Transverse colon (tissue), 4 donors: Measurements from ENCODE around the gene DDI2. TPM values are rescaled to one million over a fixed set of nuclear protein-coding genes. Genes with fewer than 3 reads are reported as not detected.

Experiments used
- DNase-seq: peaks from one replicate; pipeline ENCODE4 v3.0.0-alpha.2; 2019
- H3K27ac ChIP-seq, 4 donors: fragments of 200-600 bp; sonication (generic); 2 replicates each; pipeline ENCODE4 v1.5.1; 2016 to 2018; ENCODE audit warnings: inconsistent platforms in 4 of 4
- H3K27me3 ChIP-seq: fragments of 200-600 bp; sonication (generic); 2 replicates; pipeline ENCODE4 v1.5.1; 2017; ENCODE audit warnings: inconsistent platforms
- H3K36me3 ChIP-seq, 4 donors: fragments of 200-600 bp; sonication (generic); 2 replicates each; pipeline ENCODE4 v1.5.1; 2017 to 2019; ENCODE audit warnings: inconsistent platforms in 4 of 4
- H3K4me1 ChIP-seq, 4 donors: fragments of 200-600 bp; sonication (generic); 2 replicates each; pipeline ENCODE4 v1.5.1; 2017 to 2020; ENCODE audit warnings: inconsistent platforms in 4 of 4
- H3K4me3 ChIP-seq, 4 donors: fragments of 200-600 bp; sonication (generic); 1 replicate in 1 of 4; 2 replicates in 3 of 4; pipeline versions ENCODE4 v1.5.1 to v1.6.1; 2017 to 2019; ENCODE audit warnings: inconsistent platforms in 4 of 4
- H3K9me3 ChIP-seq, 2 donors: fragments of 200-600 bp; sonication (generic); 2 replicates each; pipeline ENCODE4 v1.5.1; 2017 to 2019; ENCODE audit warnings: inconsistent platforms in 2 of 2
- EP300 ChIP-seq: sonication (generic); formaldehyde crosslinking; IDR thresholded peaks from one replicate; pipeline ENCODE4 v1.6.1; 2017; ENCODE audit warnings: antibody characterized with exemption, low read depth
- POLR2A ChIP-seq: fragments of 450-650 bp; IDR thresholded peaks from one replicate; pipeline ENCODE4 v1.6.1; 2016; ENCODE audit warnings: antibody characterized with exemption, mild to moderate bottlenecking, moderate library complexity
- POLR2AphosphoS5 ChIP-seq, 3 donors: sonication (generic); formaldehyde crosslinking; IDR thresholded peaks; one replicate each; pipeline ENCODE4 v1.6.1; 2016; ENCODE audit warnings: antibody characterized with exemption in 3 of 3
- WGBS, 2 donors: methylation state at CpG; one replicate each; pipeline ENCODE4 v1.1.5; 2018; ENCODE audit warnings: low coverage in 1 of 2; 5-methylcytosine and 5-hydroxymethylcytosine counted together
- in situ Hi-C, 4 donors: fragments of 200-750 bp; cut with MboI; loops; one replicate each; pipeline versions ENCODE4 v1.15.0 to v1.15.1; 2017; ENCODE audit warnings: low sequenced_read_pairs in 3 of 4, low pct_ligation_motif_present in 1 of 4, low pct_unique_long_range_greater_than_20kb in 1 of 4
- intact Hi-C: fragments of 100-400 bp; cut with DNase I; formaldehyde crosslinking; loops from one replicate; pipeline ENCODE4 v1.15.1; 2023; ENCODE audit warnings: low total_unique reads
- total RNA-seq, 4 donors: library from RNA; depleted of rRNA; stranded (reverse); fragments of >200 nt; gene quantifications; one replicate each; pipeline ENCODE4 v1.1.0, GENCODE V29; 2016
- TF ChIP-seq, protein P1 (sequence below), 5 experiments: fragments of 200-600 bp in 3 of 5; fragments of 450-650 bp in 2 of 5; sonication (generic) in 3 of 5; IDR thresholded peaks; 1 replicate in 2 of 5; 2 replicates in 3 of 5; pipeline ENCODE4 v1.5.1; 2016 to 2017; ENCODE audit warnings: antibody characterized with exemption in 5 of 5, inconsistent platforms in 3 of 5, mild to moderate bottlenecking in 2 of 5, moderate library complexity in 1 of 5

Gene DDI2
- total RNA-seq, 4 donors from 2014 or later = 28.1 to 95.4 (median 42.9) TPM

DNA sequence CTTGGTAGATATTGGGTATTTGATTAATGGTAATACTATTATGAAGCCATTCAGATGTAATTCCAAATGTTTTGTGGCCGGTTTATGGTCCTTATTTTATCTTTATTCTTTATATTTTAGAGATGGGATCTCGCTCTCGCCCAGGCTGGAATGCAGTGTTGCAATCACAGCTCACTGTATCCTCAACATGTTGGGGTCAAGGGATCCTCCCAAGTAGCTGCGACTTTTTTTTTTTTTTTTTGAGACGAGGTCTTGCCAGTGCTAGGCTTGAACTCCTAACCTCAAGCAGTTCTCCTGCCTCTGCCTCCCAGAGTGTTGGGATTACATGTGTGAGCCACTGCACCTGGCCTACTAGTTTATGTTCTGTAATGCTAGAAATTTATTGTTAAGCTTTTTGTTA lies 4.7 kb downstream of the DDI2 start:
- Histone ChIP-seq H3K4me3 (no peak overlapping the region), H3K36me3 (peaks cover 0 to 4% (median 2%) of the 10 kb centered on the region in 4 donors), H3K4me1 (peaks cover 25 to 74% (median 38%) of the 10 kb centered on the region in 4 donors), H3K27ac (no peak overlapping the region), H3K9me3 (no peaks in the 10 kb centered on the region), H3K27me3 (no peaks in the 10 kb centered on the region)
- DNase-seq = no peak
- in situ Hi-C loops = no loop called here
- WGBS, 2 donors = 77 to 88% methylated on average over 5 of the region's 5 CpGs
- intact Hi-C loops = no loop called here
- TF ChIP-seq POLR2A (no peak), POLR2AphosphoS5 (IDR thresholded peaks at IDR 0.05) (no peak), EP300 (no peak)
- TF ChIP-seq, protein P1, sequence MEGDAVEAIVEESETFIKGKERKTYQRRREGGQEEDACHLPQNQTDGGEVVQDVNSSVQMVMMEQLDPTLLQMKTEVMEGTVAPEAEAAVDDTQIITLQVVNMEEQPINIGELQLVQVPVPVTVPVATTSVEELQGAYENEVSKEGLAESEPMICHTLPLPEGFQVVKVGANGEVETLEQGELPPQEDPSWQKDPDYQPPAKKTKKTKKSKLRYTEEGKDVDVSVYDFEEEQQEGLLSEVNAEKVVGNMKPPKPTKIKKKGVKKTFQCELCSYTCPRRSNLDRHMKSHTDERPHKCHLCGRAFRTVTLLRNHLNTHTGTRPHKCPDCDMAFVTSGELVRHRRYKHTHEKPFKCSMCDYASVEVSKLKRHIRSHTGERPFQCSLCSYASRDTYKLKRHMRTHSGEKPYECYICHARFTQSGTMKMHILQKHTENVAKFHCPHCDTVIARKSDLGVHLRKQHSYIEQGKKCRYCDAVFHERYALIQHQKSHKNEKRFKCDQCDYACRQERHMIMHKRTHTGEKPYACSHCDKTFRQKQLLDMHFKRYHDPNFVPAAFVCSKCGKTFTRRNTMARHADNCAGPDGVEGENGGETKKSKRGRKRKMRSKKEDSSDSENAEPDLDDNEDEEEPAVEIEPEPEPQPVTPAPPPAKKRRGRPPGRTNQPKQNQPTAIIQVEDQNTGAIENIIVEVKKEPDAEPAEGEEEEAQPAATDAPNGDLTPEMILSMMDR (IDR thresholded peaks at IDR 0.05) = no peak

DNA sequence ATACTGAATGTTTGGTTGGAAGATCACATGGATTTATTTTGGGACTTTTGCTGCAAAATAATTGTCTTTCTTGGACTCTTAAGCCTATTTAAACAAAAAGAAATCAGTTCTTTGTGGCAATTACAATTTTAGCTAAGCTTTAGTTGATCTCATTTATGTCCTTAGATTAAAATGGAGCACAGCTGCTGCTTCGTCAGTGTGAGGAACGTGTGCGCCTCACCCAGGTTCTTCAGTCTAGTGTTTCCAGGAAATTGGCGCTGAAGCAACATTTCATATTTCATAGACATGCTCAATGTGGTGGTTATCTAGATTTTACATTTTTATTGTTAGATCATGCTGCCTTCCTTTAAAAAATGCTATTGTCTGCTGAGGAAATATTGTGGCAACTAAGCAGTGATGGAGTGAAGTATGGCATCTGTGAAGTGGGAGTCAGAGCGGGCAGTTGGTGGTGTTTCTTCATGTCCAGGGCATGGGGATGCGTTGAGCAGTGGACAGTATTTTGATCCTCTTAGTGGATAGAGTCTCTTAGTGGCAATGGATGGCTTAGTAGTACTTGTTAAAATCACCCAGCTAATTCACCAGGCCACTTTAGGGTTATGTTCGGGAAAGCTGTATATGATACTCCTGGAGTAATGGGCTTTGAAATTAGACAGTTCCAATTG lies 5.6 kb downstream of the DDI2 start:
- in situ Hi-C loops (no loop called here), intact Hi-C loops (no loop called here)
- TF ChIP-seq, protein P1 (IDR thresholded peaks at IDR 0.05) = no peak
- no peak for TF ChIP-seq POLR2A
- no peak for TF ChIP-seq EP300
- no peak for TF ChIP-seq POLR2AphosphoS5 (IDR thresholded peaks at IDR 0.05)
- peaks cover 25 to 74% (median 38%) of the 10 kb centered on the region in 4 donors for H3K4me1 ChIP-seq
- H3K27me3 ChIP-seq = no peaks in the 10 kb centered on the region
- 79 to 83% methylated on average over 6 to 7 of the region's 7 CpGs for WGBS, 2 donors
- no peak for DNase-seq
- H3K4me3 ChIP-seq = no peak overlapping the region
- H3K36me3 ChIP-seq = peaks cover 0 to 12% (median 4%) of the 10 kb centered on the region in 4 donors
- H3K9me3 ChIP-seq = no peaks in the 10 kb centered on the region
- no peak overlapping the region for H3K27ac ChIP-seq

DNA sequence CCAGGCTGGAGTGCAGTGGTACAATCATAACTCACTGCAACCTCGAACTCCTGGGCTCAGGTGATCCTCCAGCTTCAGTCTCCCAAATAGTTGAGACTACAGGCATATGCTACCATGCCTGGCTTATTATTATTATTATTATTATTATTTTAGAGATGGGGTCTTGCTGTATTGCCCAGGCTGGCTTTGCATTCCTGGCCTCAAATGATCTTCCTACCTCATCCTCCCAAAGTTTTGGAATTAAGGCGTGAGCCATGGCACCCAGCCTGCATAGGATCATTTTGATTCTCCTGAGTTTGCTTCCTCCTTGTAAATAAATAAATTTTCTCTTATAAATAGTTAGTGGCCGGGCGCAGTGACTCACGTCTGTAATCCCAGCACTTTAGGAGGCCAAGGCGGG lies 6.2 kb downstream of the DDI2 start:
- no peaks in the 10 kb centered on the region for H3K27me3 ChIP-seq
- intact Hi-C loops = no loop called here
- in situ Hi-C loops = no loop called here
- H3K9me3 ChIP-seq = no peaks in the 10 kb centered on the region
- no peak for TF ChIP-seq POLR2AphosphoS5 (IDR thresholded peaks at IDR 0.05)
- no peak for TF ChIP-seq POLR2A
- TF ChIP-seq, protein P1 (IDR thresholded peaks at IDR 0.05) = no peak
- no peak for TF ChIP-seq EP300
- H3K27ac ChIP-seq = no peak overlapping the region
- no peak for DNase-seq
- H3K4me3 ChIP-seq = no peak overlapping the region
- peaks cover 0 to 15% (median 4%) of the 10 kb centered on the region in 4 donors for H3K36me3 ChIP-seq
- WGBS, 2 donors = 80% methylated on average over 6 of the region's 6 CpGs; no CpG with 5 or more reads in 1 of the 2 donors
- peaks cover 25 to 71% (median 37%) of the 10 kb centered on the region in 4 donors for H3K4me1 ChIP-seq

DNA sequence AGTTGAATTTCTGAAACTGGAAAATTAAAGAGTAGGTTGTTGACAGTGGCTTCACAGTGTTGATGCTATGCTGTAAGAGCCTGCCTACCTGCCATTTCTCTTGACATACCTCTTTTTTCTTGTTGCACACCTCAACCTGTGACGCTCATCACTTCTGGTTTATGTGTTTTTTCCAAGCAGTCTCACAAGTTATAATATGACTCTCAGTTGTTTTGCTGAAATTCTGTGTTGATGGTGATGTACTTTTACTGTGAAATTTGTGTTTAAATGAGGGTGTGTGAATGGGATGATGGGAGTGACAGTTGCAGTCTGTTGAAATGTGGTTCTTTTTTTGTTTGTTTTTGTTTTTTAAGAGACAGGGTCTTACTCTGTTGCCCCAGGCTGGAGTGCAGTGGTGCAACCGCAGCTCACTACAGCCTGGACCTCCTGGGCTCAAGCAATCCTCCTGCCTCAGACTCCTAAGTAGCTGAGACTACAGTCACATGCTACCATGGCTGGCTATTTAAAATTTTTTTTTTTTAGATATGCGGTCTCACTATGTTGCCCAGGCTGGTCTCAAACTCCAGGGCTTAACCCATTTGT lies 7.0 kb downstream of the DDI2 start:
- Histone ChIP-seq H3K27ac (no peak overlapping the region), H3K4me1 (peaks cover 22 to 63% (median 32%) of the 10 kb centered on the region in 4 donors), H3K36me3 (peaks cover 0 to 15% (median 6%) of the 10 kb centered on the region in 4 donors), H3K4me3 (no peak overlapping the region), H3K9me3 (no peaks in the 10 kb centered on the region), H3K27me3 (no peaks in the 10 kb centered on the region)
- TF ChIP-seq, protein P1 (IDR thresholded peaks at IDR 0.05) = no peak
- no peak for TF ChIP-seq POLR2AphosphoS5 (IDR thresholded peaks at IDR 0.05)
- TF ChIP-seq POLR2A = no peak
- TF ChIP-seq EP300 = no peak
- 79 to 86% methylated on average over 1 to 3 of the region's 3 CpGs for WGBS, 2 donors
- in situ Hi-C loops = no loop called here
- no peak for DNase-seq
- intact Hi-C loops = no loop called here
